RWPE2 (cell line): ENCODE measurements around the gene XCR1.
"Not testable (repeated sequence)": the region's sequence is repeated elsewhere in the genome, so short reads cannot be mapped to it uniquely, and the experiment has no call there.

Source experiments
- ATAC-seq: fragments of 200-7000 bp; cut with Tn5 transposase; 3 replicates; pipeline ENCODE4 v1.9.1; 2021; ENCODE audit warnings: low read depth
- DNase-seq: peaks from one replicate; pipeline ENCODE4 v3.0.0-alpha.2; 2020; ENCODE audit warnings: low spot score
- H3K27ac ChIP-seq: fragments of 450-650 bp; 2 replicates; pipeline ENCODE4 v1.5.1; 2017; ENCODE audit warnings: mild to moderate bottlenecking; ENCODE audit not compliant: poor library complexity, severe bottlenecking
- H3K27me3 ChIP-seq: fragments of 250-450 bp; sonication (Bioruptor Pico); 2 replicates; pipeline ENCODE4 v1.5.1; 2021; ENCODE audit warnings: mild to moderate bottlenecking, moderate library complexity; ENCODE audit not compliant: insufficient read depth, poor library complexity, severe bottlenecking
- H3K36me3 ChIP-seq: fragments of 250-450 bp; sonication (Bioruptor Pico); 2 replicates; pipeline ENCODE4 v1.5.1; 2020; ENCODE audit warnings: low read depth, mild to moderate bottlenecking, moderate library complexity
- H3K4me1 ChIP-seq: fragments of 250-450 bp; sonication (Bioruptor Pico); 2 replicates; pipeline ENCODE4 v1.5.1; 2021; ENCODE audit warnings: mild to moderate bottlenecking, moderate library complexity; ENCODE audit not compliant: insufficient read depth, poor library complexity, severe bottlenecking
- H3K4me3 ChIP-seq: fragments of 250-450 bp; sonication (Bioruptor Pico); 2 replicates; pipeline ENCODE4 v1.5.1; 2021; ENCODE audit warnings: mild to moderate bottlenecking, moderate library complexity; ENCODE audit not compliant: severe bottlenecking
- H3K9me3 ChIP-seq: fragments of 250-450 bp; sonication (Bioruptor Pico); 2 replicates; pipeline ENCODE4 v1.5.1; 2021; ENCODE audit warnings: mild to moderate bottlenecking, moderate library complexity; ENCODE audit not compliant: severe bottlenecking
- TF ChIP-seq, protein P1 (sequence below): fragments of 450-650 bp; IDR thresholded peaks from one replicate; pipeline ENCODE4 v1.5.1; 2017; ENCODE audit warnings: mild to moderate bottlenecking, moderate library complexity; ENCODE audit not compliant: poor library complexity, severe bottlenecking

Gene XCR1

DNA sequence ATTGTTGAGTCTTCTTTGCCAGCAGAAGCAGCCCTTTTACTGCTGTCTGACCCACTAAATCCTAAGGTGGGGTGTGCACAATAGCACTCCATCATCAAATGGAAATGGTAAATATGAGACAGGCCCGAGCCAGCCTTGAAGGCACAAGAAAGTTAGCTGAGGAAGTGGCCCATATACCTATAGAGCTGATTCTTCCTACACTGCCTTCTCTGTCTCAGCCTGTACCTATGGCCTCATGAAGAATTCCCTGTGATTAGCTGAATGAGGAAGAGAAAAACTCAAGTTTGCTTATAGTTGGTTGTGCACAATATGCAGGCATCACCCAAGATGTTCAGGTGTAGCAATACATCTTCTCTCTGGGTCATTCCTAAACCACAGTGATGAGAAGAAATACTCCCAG, 31.7 kb upstream of the XCR1 start:
- ATAC-seq (no peak), DNase-seq (no peak)
- Histone ChIP-seq H3K27me3 (peaks cover 8% of the 10 kb centered on the region), H3K4me1 (no peaks in the 10 kb centered on the region), H3K36me3 (no peaks in the 10 kb centered on the region), H3K4me3 (no peak overlapping the region), H3K27ac (no peak overlapping the region), H3K9me3 (no peaks in the 10 kb centered on the region)
- TF ChIP-seq, protein P1, sequence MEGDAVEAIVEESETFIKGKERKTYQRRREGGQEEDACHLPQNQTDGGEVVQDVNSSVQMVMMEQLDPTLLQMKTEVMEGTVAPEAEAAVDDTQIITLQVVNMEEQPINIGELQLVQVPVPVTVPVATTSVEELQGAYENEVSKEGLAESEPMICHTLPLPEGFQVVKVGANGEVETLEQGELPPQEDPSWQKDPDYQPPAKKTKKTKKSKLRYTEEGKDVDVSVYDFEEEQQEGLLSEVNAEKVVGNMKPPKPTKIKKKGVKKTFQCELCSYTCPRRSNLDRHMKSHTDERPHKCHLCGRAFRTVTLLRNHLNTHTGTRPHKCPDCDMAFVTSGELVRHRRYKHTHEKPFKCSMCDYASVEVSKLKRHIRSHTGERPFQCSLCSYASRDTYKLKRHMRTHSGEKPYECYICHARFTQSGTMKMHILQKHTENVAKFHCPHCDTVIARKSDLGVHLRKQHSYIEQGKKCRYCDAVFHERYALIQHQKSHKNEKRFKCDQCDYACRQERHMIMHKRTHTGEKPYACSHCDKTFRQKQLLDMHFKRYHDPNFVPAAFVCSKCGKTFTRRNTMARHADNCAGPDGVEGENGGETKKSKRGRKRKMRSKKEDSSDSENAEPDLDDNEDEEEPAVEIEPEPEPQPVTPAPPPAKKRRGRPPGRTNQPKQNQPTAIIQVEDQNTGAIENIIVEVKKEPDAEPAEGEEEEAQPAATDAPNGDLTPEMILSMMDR, result no peak

DNA sequence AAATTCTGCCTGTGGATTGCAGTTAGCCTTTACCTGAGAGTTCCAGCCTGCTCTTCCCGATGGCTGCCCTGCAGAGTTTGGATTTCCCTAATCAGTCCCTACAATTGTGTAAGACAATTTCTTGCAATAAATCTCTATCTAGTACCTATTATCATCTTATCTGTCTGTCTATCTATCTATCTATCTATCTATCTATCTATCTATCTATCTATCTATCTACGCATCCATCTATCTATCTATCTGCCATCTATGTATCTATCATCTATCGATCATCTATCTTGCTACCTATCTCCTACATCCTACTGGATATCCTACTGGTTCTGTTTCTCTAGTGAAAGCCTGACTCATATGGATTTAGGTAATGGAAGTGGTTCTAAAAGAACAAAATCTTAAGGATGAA, 30.4 kb upstream of the XCR1 start:
- Histone ChIP-seq H3K27me3 (peaks cover 8% of the 10 kb centered on the region), H3K27ac (no peak overlapping the region), H3K4me1 (no peaks in the 10 kb centered on the region), H3K9me3 (no peaks in the 10 kb centered on the region), H3K4me3 (no peak overlapping the region), H3K36me3 (no peaks in the 10 kb centered on the region)
- DNase-seq, result no peak
- ATAC-seq, result no peak
- TF ChIP-seq, protein P1, result no peak

DNA sequence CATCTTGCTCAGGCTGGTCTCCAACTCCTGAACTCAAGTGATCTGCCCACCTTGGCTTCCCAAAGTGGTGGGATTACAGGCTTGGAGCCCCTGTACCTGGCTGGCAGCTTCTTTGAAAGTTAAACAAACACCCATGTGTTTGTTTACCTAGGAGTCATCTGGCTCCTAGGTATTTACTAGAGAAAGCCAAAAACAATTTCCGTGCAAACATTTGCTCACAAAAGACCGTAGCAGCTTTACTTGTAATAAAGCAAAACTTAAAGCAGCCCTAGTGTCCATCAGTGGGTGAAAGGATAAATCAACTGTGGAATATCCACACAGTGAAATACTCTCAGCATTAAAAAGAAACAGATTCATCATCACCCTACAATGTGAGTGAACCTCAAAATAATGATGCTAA, 29.4 kb upstream of the XCR1 start:
- DNase-seq (no peak), ATAC-seq (no peak)
- H3K36me3 ChIP-seq, result no peaks in the 10 kb centered on the region
- no peak overlapping the region for H3K4me3 ChIP-seq
- no peaks in the 10 kb centered on the region for H3K9me3 ChIP-seq
- no peak overlapping the region for H3K27ac ChIP-seq
- TF ChIP-seq, protein P1, result no peak
- peaks cover 8% of the 10 kb centered on the region for H3K27me3 ChIP-seq
- H3K4me1 ChIP-seq, result no peaks in the 10 kb centered on the region

DNA sequence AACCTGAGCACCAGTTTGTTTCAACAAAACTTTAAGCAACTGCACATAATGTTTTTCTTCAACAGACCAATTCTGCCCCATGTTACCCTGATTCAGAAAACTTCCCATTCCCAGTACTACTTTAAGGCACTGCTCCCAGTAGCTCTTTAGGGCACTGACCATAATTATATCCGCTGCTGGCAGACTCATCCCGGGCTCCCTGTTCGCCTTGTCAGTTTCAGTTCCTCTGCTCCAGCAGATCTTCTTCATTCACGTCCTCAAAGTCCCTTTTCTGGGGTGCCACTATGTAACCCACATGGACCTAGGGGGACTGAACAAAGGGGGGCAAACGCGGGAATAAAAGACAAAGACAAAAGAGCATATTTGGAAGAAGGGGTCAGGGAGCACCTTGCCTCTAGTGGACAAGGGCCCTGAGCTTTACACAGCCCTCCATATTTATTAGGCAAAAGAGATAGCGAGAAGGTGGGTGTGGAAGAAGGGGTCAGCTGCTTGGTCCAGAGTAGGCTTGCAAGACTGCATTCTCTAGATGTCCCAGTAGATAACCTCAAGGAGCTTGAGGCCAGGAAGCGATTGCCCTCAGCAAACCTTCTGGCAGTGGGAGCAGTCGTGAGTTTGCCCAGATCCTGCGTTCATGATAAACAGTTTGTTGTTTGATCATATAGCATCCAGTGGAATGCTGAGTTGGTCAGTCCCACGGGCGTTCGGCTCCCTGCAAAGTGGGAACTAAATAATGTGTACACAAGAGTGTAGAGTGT, 26.7 kb upstream of the XCR1 start:
- H3K9me3 ChIP-seq, H3K36me3 ChIP-seq, H3K4me3 ChIP-seq, DNase-seq, ATAC-seq, H3K27ac ChIP-seq, H3K27me3 ChIP-seq, H3K4me1 ChIP-seq: not testable (repeated sequence)

DNA sequence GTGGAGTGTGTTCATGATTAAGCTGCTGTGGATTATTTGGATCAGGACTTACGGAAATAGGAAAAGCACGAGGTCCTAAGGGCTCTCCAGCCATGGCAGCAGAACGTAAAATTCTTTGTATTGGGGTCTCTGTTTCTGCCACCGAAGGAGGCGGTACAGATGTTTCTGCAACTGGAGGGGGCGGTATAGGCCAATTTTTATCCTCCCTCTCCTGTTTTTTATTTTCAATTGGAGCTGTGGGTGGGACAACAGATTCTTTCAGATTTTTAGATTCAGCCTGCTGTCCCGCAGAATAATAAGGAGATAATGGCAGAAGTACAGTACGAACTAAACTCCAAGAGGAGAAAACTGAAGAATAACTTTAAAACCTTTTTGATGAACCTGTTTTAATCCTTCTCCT, 26.0 kb upstream of the XCR1 start:
- H3K4me3 ChIP-seq, H3K4me1 ChIP-seq, ATAC-seq, H3K36me3 ChIP-seq, H3K9me3 ChIP-seq, H3K27me3 ChIP-seq, H3K27ac ChIP-seq, DNase-seq: not testable (repeated sequence)

DNA sequence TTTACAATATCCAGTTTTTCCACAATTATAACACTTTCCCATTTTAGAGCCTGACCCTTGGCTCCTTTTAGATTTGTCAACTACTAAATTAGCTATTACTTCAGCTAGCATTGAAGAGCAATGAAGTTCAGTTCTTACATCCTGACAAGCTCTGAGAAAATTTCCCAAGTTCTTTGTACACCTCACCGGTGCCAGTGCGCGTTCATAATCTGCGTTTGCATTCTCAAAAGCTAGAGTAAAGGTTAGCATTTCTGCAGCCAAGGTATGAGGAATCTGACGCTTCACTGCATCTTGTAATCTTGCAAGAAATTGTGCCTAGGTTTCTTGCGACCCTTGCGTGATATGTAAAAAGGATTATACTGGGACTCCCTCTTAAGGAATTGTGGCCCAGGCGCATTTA, 25.2 kb upstream of the XCR1 start:
- no peak for ATAC-seq

More for the DNA sequence above, 25.2 kb upstream of the XCR1 start:
- Histone ChIP-seq H3K9me3 (no peaks in the 10 kb centered on the region), H3K4me3 (no peak overlapping the region), H3K27me3 (peaks cover 8% of the 10 kb centered on the region), H3K4me1 (no peaks in the 10 kb centered on the region), H3K36me3 (no peaks in the 10 kb centered on the region), H3K27ac (no peak overlapping the region)
- DNase-seq, result no peak
- TF ChIP-seq, protein P1, result no peak
